ENCODE measurements around the gene BLOC1S1.

DNA sequence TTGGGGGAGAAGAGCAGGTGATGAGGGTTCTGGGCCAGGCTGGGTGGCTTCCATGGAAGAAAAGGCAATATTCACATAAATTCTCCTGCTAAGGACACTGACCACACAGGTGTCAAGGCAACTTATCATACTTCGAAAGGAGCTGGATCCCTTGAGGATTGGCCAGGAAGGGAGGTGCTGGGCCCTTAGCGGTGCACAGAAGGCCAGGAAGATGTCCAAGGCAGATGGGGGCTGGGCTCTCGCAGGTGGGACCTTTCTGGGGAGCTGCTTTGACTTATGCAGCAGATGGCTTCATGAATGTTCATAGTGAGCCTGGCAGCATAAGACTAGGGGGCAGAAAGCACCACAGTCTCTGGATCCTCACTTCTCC lies 9.1 kb downstream of the BLOC1S1 start:
- TF ChIP-seq, protein P1, sequence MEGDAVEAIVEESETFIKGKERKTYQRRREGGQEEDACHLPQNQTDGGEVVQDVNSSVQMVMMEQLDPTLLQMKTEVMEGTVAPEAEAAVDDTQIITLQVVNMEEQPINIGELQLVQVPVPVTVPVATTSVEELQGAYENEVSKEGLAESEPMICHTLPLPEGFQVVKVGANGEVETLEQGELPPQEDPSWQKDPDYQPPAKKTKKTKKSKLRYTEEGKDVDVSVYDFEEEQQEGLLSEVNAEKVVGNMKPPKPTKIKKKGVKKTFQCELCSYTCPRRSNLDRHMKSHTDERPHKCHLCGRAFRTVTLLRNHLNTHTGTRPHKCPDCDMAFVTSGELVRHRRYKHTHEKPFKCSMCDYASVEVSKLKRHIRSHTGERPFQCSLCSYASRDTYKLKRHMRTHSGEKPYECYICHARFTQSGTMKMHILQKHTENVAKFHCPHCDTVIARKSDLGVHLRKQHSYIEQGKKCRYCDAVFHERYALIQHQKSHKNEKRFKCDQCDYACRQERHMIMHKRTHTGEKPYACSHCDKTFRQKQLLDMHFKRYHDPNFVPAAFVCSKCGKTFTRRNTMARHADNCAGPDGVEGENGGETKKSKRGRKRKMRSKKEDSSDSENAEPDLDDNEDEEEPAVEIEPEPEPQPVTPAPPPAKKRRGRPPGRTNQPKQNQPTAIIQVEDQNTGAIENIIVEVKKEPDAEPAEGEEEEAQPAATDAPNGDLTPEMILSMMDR (IDR thresholded peaks at IDR 0.05): no peak
- TF ChIP-seq POLR2A (IDR thresholded peaks at IDR 0.05) (no peak), EP300 (IDR thresholded peaks at IDR 0.05) (no peak)

Data from upper lobe of left lung (tissue), 4 donors.